Rectal smooth muscle tissue (tissue), 1 donor: Measurements from ENCODE around the gene CUTA.
A peak's percentile ranks its signal among the peaks of the same experiment; 100 is the strongest.

ENCODE experiments used
- H3K27ac ChIP-seq: one replicate; pipeline ENCODE4 v1.7.0; 2013; ENCODE audit warnings: low read depth, low read length, inconsistent platforms
- H3K27me3 ChIP-seq: one replicate; pipeline ENCODE4 v1.7.0; 2013; ENCODE audit warnings: low read length; ENCODE audit not compliant: control insufficient read depth, insufficient read depth
- H3K36me3 ChIP-seq: one replicate; pipeline ENCODE4 v1.7.0; 2013; ENCODE audit warnings: low read length; ENCODE audit not compliant: control insufficient read depth, insufficient read depth
- H3K4me1 ChIP-seq: one replicate; pipeline ENCODE4 v1.7.0; 2013; ENCODE audit warnings: low read length; ENCODE audit not compliant: control insufficient read depth, insufficient read depth
- H3K4me3 ChIP-seq: one replicate; pipeline ENCODE4 v1.7.0; 2013; ENCODE audit warnings: low read length
- H3K9ac ChIP-seq: one replicate; pipeline ENCODE4 v1.7.0; 2013; ENCODE audit warnings: low read length

Gene CUTA

DNA sequence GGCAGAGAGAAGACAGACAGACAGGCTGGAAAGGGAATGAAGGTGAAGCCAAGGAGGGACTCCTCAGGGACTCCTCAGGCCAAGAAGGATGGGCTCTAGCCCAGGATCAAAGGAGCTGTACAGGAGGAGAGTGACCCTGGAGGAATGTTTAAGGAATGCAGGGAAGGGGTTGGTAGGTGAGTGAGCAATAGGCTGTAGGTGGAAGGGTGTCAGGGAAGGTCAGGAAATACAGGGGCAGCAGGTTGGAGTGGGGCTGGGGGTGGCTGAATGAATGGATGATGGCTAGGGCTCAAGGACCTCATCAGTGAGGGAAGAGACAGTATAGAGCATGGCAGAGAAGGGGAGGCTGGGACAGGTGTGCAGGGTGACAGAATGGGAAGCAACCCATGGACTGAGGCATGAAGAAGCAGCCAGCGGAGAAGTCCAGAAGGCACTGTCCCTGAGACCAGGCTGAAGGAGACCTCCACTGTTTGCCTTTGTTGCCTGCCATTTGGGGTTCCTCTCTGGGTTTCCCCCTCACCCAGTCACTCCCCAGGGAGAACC is 15.2 kb upstream of the CUTA start:
- Histone ChIP-seq H3K9ac (no peak overlapping the region), H3K4me3 (no peak overlapping the region), H3K27ac (peak overlapping the region; percentile 85), H3K4me1 (peaks cover 24% of the 10 kb centered on the region), H3K36me3 (peaks cover 15% of the 10 kb centered on the region), H3K27me3 (no peaks in the 10 kb centered on the region)

DNA sequence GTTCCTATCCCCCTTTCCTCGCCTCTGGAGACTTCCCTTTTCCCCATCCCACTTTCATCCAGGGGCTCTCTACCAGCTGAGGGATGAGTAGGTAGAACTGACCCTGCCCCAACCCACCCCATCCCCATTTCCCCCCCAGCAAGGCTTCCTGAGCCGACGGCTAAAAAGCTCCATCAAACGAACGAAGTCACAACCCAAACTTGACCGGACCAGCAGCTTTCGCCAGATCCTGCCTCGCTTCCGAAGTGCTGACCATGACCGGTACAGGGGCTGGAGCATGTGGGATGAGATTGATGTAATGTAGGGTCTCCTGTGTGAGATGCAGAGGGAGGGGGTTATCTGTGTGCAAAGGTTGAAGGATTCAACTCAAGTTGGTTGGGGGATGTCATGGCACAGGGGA is 14.6 kb upstream of the CUTA start:
- no peak overlapping the region for H3K4me3 ChIP-seq
- peaks cover 10% of the 10 kb centered on the region for H3K36me3 ChIP-seq
- H3K9ac ChIP-seq = no peak overlapping the region
- H3K4me1 ChIP-seq = peaks cover 24% of the 10 kb centered on the region
- H3K27ac ChIP-seq = peak overlapping the region; percentile 85
- no peaks in the 10 kb centered on the region for H3K27me3 ChIP-seq

DNA sequence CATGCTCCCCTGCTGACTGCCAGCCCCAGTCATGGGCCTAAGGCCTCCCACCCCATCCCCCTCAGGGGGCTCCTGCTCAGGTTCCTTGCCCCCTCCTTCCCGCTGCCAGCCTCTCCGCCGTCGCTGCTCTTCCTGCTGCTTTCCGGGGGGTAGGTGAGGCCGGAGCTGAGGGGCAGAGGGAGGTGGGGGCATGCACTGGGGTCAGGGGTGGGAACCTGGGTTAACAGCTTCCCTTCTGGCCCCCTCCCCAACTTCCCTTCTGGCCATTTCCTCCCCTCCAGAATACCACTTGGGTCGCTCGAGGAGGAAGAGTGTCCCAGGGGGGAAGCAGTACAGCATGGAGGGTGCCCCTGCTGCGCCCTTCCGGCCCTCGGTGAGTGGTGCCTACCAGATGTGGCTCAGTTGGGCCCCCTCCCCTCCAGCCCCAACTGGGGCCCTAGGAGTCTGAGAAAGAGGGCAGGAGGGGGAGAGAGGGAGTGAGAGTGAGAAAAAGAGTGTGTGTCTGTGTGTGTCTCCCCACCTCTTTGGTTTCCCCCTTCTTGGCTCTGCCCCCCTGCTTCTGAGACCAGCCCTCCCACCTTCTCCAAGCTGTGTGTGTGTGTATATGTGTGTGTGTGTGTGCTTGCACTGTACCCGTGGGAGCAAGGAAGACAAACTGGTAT is 14.1 kb upstream of the CUTA start:
- Histone ChIP-seq H3K4me1 (peaks cover 29% of the 10 kb centered on the region), H3K4me3 (peak overlapping the region; percentile 8), H3K27ac (peak overlapping the region; percentile 65)

DNA sequence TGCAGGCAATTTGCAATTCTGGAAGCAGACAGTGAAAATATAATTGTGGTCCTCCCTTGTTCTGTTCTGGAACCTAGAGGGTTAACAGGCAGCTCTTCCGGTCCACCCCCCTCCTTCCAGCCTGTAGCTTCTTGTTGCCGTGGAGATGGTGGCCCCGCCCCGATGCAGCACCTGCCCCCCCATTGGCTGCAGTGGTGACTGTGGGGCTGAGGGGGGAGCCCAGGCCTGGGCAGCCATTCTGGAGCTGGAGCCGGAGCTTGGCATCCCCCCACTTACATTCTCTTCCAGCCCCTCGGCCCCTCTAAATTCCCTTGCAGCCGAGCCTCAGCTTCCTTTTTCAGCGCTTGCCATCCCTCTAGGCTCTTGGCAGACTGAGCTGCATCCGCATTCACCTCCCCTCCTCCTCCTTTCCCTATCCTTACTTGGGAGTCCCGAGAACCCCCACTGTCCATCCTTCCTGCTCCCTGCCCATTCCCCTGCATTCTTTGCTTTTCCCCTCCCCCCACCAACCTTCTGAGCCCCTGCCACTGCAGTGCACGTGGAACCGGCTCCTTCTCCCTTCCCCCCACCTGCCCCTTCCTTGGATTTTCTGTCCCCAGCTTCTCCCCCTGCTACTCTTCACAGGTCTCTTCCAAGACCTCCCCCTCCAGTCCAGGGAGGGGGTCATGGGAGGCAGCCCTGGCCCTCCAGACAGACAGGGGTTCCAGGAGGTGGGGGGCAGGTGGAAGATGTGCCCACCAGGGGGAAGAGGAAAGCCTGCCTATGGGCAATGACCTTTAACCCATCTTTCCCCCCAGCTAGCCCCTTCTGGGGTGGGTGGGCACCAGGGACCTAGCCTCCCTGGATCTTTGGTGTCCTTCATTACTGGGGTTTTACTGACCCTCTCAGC is 13.3 kb upstream of the CUTA start:
- peaks cover 29% of the 10 kb centered on the region for H3K4me1 ChIP-seq

More for the DNA sequence above, 14.1 kb upstream of the CUTA start:
- peaks cover 6% of the 10 kb centered on the region for H3K36me3 ChIP-seq
- H3K9ac ChIP-seq = no peak overlapping the region
- H3K27me3 ChIP-seq = no peaks in the 10 kb centered on the region

DNA sequence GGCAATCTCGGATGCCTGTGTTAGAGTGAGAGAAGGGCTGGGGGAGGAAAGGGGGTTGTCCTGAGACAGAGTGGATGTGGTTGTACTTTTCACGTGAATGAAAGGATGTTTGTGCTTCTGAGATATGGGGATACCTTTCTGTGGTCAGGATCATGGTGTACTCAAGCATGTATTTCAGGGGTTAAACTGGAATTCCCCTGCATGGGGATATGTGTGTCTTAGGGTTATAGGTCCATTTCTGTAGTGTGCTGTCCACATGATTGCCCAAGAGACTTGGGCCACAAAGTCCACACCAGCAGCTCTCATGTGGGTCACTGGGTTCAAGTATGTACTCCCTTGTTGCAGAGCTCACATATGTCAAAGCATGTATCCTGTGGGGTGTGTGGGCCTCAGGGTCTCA is 12.4 kb upstream of the CUTA start:
- Histone ChIP-seq H3K27ac (peak overlapping the region; percentile 65), H3K36me3 (peaks cover 3% of the 10 kb centered on the region), H3K4me1 (peaks cover 29% of the 10 kb centered on the region), H3K9ac (no peak overlapping the region), H3K4me3 (no peak overlapping the region), H3K27me3 (no peaks in the 10 kb centered on the region)

More for the DNA sequence above, 13.3 kb upstream of the CUTA start:
- H3K27ac ChIP-seq = peak overlapping the region; percentile 65
- peak overlapping the region; percentile 57 for H3K4me3 ChIP-seq
- H3K9ac ChIP-seq = no peak overlapping the region
- H3K36me3 ChIP-seq = peaks cover 4% of the 10 kb centered on the region
- H3K27me3 ChIP-seq = no peaks in the 10 kb centered on the region

DNA sequence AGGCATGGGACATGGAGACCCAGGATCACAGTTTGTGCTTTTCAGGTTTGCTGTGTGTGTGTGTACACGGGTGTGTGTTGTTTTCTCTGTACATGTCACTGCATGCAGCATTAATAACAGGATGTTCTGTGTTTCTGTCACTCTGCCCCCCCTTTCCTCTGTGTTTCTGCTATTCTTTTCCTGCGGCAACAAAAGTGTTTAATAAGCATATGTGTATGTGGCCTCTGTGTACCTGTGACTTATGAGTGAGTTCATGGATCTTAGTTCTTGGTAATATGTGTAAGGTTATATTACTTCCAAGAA is 11.8 kb upstream of the CUTA start:
- no peaks in the 10 kb centered on the region for H3K36me3 ChIP-seq
- H3K27me3 ChIP-seq = no peaks in the 10 kb centered on the region
- H3K27ac ChIP-seq = peak overlapping the region; percentile 74
- H3K4me3 ChIP-seq = no peak overlapping the region
- H3K4me1 ChIP-seq = peaks cover 34% of the 10 kb centered on the region
- no peak overlapping the region for H3K9ac ChIP-seq

DNA sequence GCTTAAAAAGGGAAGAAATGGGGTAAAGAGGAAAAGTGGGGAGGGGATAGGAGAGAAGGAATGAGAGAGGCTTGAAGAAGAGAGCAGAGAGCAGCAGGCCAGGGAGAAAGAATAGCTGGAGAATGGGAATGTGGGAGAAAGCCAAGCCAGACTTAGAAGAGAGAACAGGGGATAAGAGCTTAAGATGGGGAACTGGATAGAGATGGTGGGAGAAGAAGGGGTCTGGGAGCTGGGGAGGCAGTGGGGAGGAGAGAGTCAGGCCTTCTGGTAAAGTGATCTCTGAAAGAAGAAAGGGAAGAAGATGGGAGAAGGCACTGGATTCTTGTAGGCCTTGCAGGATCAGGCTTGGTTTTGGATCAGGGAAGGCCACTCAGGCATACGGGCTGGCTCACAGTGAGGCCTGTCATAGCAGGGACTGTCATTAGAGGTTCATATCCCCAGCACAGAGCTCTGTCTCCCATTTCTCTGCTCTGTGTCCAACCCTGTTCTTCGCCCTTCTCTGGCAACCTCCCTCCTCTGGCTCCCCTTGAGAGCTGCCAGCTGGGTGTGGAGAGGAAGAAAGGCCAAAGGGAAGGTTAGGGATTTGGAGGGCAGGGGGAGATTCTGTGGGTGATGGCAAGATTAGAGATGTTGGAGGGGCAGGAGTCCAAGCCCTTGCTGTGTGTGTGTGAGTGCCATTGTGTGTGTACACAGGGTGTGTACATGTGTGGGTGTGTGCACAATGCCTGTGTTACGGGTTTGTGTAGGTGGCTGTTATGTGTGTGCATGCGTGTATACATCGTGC is 11.3 kb upstream of the CUTA start:
- H3K36me3 ChIP-seq = no peaks in the 10 kb centered on the region
- H3K4me1 ChIP-seq = peaks cover 39% of the 10 kb centered on the region
- H3K4me3 ChIP-seq = no peak overlapping the region
- peak overlapping the region; percentile 74 for H3K27ac ChIP-seq
- no peaks in the 10 kb centered on the region for H3K27me3 ChIP-seq
- H3K9ac ChIP-seq = no peak overlapping the region

DNA sequence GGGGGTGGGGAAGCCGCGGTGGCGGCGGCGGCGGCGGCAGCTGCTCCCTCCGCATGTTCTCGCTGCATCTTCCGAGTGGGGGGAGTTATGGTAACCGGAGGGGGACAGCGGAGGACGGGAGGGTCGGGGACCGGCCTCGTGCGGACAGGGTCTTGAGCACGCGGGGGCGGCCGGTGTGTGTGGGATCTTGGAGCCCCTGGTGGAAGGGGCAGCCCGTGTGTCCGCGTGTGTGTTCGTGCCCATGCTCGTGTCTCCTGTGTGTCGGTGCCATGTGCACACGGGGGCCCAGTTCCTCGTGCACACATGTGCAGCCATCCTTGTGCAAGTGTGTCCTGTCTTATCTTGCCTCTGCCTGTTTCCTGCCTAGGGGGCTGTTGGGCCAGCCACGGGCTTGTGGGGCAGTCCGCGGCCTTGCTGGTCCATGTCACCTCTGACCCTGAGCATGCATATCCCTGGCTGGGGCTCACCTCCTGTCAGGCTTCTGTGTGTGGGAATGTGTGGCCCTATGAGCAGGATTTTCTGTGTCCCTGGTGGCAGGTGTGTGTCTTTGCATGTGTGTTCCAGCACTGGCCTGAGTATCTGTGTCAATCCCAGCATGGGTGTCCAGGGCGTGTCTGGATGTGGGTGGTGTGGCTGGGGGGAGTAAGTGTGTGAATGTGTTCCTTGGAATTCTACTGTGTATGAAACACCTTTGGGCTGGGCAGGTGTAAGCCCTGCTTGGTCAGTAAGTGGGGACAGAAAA is 10.5 kb upstream of the CUTA start:
- Histone ChIP-seq H3K27ac (peak overlapping the region; percentile 74), H3K9ac (peak overlapping the region; percentile 58), H3K36me3 (no peaks in the 10 kb centered on the region)

DNA sequence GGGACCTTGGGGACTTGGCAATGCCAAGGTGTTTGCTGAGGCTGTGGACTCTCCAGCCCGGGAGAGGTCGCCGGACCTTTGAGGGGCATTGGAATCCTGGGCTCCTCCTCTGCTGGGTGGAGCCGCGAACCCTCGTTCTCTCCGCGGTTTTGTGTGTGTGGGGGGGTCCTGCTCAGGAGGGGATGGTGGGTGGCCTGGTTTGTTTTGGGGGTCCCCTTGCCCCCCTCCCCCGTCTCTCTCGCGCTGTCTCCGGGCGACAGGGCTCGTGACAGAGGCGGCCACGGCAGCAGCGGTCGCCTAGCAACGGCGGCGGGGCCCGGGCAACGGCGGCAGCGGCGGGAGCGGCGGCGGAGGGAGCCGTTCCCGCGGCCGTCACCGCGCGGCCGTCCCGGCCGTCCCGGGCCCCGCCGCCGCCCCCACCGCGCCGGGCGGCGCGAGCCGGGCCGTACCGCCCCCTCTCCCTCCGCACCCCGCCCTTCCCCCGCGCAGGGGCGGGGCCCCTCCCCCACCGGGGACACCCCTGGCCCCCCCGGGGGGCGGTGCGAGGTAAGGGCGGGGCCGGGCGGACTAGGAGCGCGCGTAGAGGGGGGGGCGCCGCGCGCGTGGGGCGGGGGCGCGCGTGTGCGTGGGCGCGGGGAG is 9.8 kb upstream of the CUTA start:
- Histone ChIP-seq H3K27ac (peak overlapping the region; percentile 74), H3K9ac (no peak overlapping the region), H3K27me3 (no peaks in the 10 kb centered on the region), H3K4me1 (peaks cover 31% of the 10 kb centered on the region), H3K36me3 (no peaks in the 10 kb centered on the region), H3K4me3 (peak overlapping the region; percentile 56)

More for the DNA sequence above, 10.5 kb upstream of the CUTA start:
- peaks cover 34% of the 10 kb centered on the region for H3K4me1 ChIP-seq
- H3K27me3 ChIP-seq = no peaks in the 10 kb centered on the region
- H3K4me3 ChIP-seq = peak overlapping the region; percentile 46

DNA sequence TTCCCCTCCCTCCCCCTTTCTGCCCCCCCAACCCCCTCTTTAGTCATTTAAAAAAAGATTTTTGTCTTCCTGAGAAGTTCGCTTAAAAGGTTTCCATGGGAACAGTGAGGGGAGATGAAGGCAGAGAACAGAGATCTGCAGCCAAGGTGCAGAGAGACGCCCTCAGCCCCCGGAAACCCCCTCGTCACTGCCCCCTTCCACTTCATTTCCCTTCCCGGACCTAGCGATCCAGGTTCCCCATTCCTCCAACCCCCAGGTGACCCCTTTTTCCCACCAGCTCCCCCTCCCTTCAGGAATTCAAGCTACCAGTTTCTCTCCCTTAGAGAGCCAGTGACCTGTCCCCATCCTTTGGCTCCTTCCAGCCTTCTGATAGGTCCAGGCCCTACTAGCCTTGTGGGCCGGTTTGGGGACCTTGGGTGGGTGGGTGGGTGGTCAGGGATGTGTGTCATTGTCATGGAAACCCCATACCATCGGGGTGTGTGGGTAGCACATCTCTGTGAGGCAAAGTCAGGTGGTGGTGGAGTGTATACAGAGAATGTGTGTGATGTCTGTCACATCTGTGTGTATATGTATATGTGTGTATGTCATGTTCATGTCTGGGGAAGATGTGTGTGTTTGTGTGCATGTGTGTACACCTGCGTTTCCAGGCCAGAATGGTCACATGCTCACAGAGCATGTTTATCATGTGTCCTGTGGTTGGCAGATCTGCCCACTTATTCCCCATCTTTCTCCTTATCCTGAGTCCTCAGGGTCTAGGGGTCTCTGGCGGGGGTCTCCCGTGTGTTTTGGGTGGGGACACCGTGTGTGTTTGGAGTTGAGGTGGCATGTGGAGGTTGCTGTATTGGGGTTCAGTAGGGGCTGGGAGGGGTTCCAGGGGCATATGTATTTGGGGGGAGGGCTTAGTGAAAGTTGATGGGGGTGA is 8.9 kb upstream of the CUTA start:
- Histone ChIP-seq H3K4me1 (peaks cover 31% of the 10 kb centered on the region), H3K9ac (no peak overlapping the region), H3K4me3 (peak overlapping the region; percentile 56), H3K27me3 (no peaks in the 10 kb centered on the region), H3K36me3 (no peaks in the 10 kb centered on the region), H3K27ac (peak overlapping the region; percentile 83)
